DOHH2 (cell line): ENCODE results near the gene ITGBL1.

Experiments
- H3F3A ChIP-seq: fragments of 200-600 bp; sonication (generic), shearing (Covaris generic); 2 replicates; pipeline ENCODE4 v1.6.0; 2016; ENCODE audit warnings: antibody characterized with exemption, mild to moderate bottlenecking; ENCODE audit not compliant: control insufficient read depth, insufficient read depth
- H3K27ac ChIP-seq: fragments of 200-600 bp; sonication (generic); 2 replicates; pipeline ENCODE4 v1.5.1; 2014; ENCODE audit warnings: low read depth, mild to moderate bottlenecking, low read length, moderate library complexity
- H3K27me3 ChIP-seq: fragments of 200-600 bp; sonication (generic); 2 replicates; pipeline ENCODE4 v1.6.1; 2014; ENCODE audit warnings: mild to moderate bottlenecking, low read length, mixed read lengths; ENCODE audit not compliant: control insufficient read depth
- H3K36me3 ChIP-seq: fragments of 200-600 bp; sonication (generic); 2 replicates; pipeline ENCODE4 v1.6.1; 2014; ENCODE audit warnings: mild to moderate bottlenecking, low read length, moderate library complexity, mixed read lengths; ENCODE audit not compliant: control insufficient read depth
- H3K4me1 ChIP-seq: fragments of 200-600 bp; sonication (generic); 2 replicates; pipeline ENCODE4 v1.6.1; 2014; ENCODE audit warnings: mild to moderate bottlenecking, low read length, mixed read lengths; ENCODE audit not compliant: control insufficient read depth
- H3K4me2 ChIP-seq: fragments of 200-600 bp; sonication (generic); 2 replicates; pipeline ENCODE4 v1.6.0; 2014; ENCODE audit warnings: mild to moderate bottlenecking, low read length, moderate library complexity
- H3K4me3 ChIP-seq: fragments of 200-600 bp; sonication (generic); 2 replicates; pipeline ENCODE4 v1.5.1; 2014; ENCODE audit warnings: mild to moderate bottlenecking, low read length, mixed read lengths
- H3K79me2 ChIP-seq: fragments of 200-600 bp; sonication (generic); 2 replicates; pipeline ENCODE4 v1.6.1; 2014; ENCODE audit warnings: mild to moderate bottlenecking, low read length, mixed read lengths; ENCODE audit not compliant: control insufficient read depth
- H3K9me2 ChIP-seq: fragments of 200-600 bp; sonication (generic); replicated peaks from 2 replicates; pipeline ENCODE4 v1.6.1; 2014; ENCODE audit warnings: mild to moderate bottlenecking, low read length, mixed read lengths; ENCODE audit not compliant: control insufficient read depth
- H3K9me3 ChIP-seq: fragments of 200-600 bp; sonication (generic); 2 replicates; pipeline ENCODE4 v1.6.1; 2014; ENCODE audit warnings: antibody characterized with exemption, low read length, mixed read lengths; ENCODE audit not compliant: control insufficient read depth, insufficient read depth
- H4K20me1 ChIP-seq: fragments of 200-600 bp; sonication (generic); 2 replicates; pipeline ENCODE4 v1.6.0; 2014; ENCODE audit warnings: low read depth, mild to moderate bottlenecking, antibody characterized with exemption, low read length, moderate library complexity; ENCODE audit not compliant: control insufficient read depth, insufficient read depth
- CTCF ChIP-seq: fragments of 200-600 bp; sonication (generic); IDR thresholded peaks from one replicate; pipeline ENCODE4 v1.5.1; 2014; ENCODE audit warnings: antibody characterized with exemption, mild to moderate bottlenecking, low read depth, low read length; ENCODE audit not compliant: poor library complexity, severe bottlenecking
- EZH2phosphoT487 ChIP-seq: fragments of 200-600 bp; sonication (generic); IDR thresholded peaks from 2 replicates; pipeline ENCODE4 v1.6.1; 2017; ENCODE audit warnings: borderline replicate concordance, mild to moderate bottlenecking, antibody characterized with exemption, low read length, moderate library complexity, mixed read lengths

The ITGBL1 gene

DNA sequence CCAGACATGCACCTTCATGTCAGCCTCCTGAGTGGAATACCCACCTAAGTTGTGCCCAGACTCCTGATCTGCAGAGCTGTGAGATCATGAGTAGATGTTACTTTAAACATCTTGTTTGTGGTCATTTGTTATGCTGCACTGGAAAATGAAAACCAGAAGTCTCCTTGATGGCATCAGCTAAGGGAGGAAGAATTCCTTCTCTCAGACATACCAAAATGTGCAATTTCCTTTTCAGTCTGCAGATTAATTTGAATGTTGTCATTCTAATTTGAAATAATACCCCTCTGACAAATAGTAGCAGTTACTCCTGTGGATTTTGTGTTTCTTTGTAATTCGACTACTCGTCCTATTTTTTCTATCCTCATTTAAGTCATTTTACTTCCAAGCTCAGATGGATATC, 59.3 kb downstream of the ITGBL1 start:
- Histone ChIP-seq H3K27me3 (no peaks in the 10 kb centered on the region), H4K20me1 (no peaks in the 10 kb centered on the region), H3K27ac (no peak overlapping the region), H3K4me2 (no peak overlapping the region), H3K4me3 (no peak overlapping the region), H3K9me2 (no peaks in the 10 kb centered on the region), H3F3A (no peaks in the 10 kb centered on the region), H3K36me3 (no peaks in the 10 kb centered on the region), H3K4me1 (no peaks in the 10 kb centered on the region), H3K79me2 (no peaks in the 10 kb centered on the region), H3K9me3 (no peaks in the 10 kb centered on the region)
- TF ChIP-seq CTCF (no peak), EZH2phosphoT487 (no peak)

GRCh38 chr13:101512650-101513049, 60.2 kb downstream of the ITGBL1 start:
- no peaks in the 10 kb centered on the region for H3K9me2 ChIP-seq
- no peaks in the 10 kb centered on the region for H3K4me1 ChIP-seq
- H3K9me3 ChIP-seq, result no peaks in the 10 kb centered on the region
- no peaks in the 10 kb centered on the region for H3F3A ChIP-seq
- no peak overlapping the region for H3K4me3 ChIP-seq
- TF ChIP-seq CTCF (no peak), EZH2phosphoT487 (no peak)
- H3K27me3 ChIP-seq, result no peaks in the 10 kb centered on the region
- no peak overlapping the region for H3K27ac ChIP-seq
- H3K36me3 ChIP-seq, result no peaks in the 10 kb centered on the region
- no peak overlapping the region for H3K4me2 ChIP-seq
- no peaks in the 10 kb centered on the region for H3K79me2 ChIP-seq
- H4K20me1 ChIP-seq, result no peaks in the 10 kb centered on the region

DNA sequence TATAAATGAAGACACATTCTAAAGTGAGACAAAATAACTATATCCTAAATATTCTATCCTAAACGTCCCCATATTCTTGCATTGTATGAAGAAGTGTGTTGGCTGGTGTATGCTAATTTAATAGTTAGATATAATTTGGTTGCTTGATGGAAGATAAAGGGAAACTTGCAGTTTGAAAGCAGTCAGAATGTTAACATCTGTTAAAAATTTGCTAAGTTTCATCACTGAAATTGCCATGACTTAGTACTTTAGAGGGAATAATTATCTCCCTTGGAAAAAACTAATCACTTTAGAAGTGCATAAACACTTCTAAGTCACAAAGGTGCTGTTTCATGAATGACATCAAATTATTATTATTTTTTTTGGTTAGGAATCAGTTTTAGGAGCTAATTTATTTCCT, 61.6 kb downstream of the ITGBL1 start:
- H3K79me2 ChIP-seq, result no peaks in the 10 kb centered on the region

More for the DNA sequence above, 61.6 kb downstream of the ITGBL1 start:
- no peak overlapping the region for H3K4me2 ChIP-seq
- no peaks in the 10 kb centered on the region for H3F3A ChIP-seq
- no peak for TF ChIP-seq EZH2phosphoT487
- TF ChIP-seq CTCF, result no peak
- H3K4me3 ChIP-seq, result no peak overlapping the region
- H3K9me3 ChIP-seq, result no peaks in the 10 kb centered on the region
- no peak overlapping the region for H3K27ac ChIP-seq
- H3K9me2 ChIP-seq, result no peaks in the 10 kb centered on the region
- H3K36me3 ChIP-seq, result no peaks in the 10 kb centered on the region
- no peaks in the 10 kb centered on the region for H3K4me1 ChIP-seq
- no peaks in the 10 kb centered on the region for H3K27me3 ChIP-seq
- H4K20me1 ChIP-seq, result no peaks in the 10 kb centered on the region
